NT2/D1 (cell line): ENCODE data around the gene RHOB.

Source experiments
- SUZ12 ChIP-seq: IDR thresholded peaks from 2 replicates; pipeline ENCODE4 v1.6.1; 2011; ENCODE audit not compliant: insufficient read length, insufficient read depth; ENCODE audit errors: extremely low read depth
- YY1 ChIP-seq: IDR thresholded peaks from 2 replicates; pipeline ENCODE4 v1.6.1; 2011; ENCODE audit not compliant: insufficient read length, insufficient read depth
- ZNF274 ChIP-seq: IDR thresholded peaks from 2 replicates; pipeline ENCODE4 v1.6.1; 2011; ENCODE audit warnings: mild to moderate bottlenecking, low read depth, low read length

GRCh38 chr2:20456636-20457426, 10.0 kb downstream of the RHOB start:
- TF ChIP-seq ZNF274, result no peak
- TF ChIP-seq SUZ12, result no peak
- TF ChIP-seq YY1, result no peak
